Prostate gland (tissue), 2 donors: ENCODE results near the gene C5orf52. TPM values are rescaled to one million over a fixed set of nuclear protein-coding genes. Genes with fewer than 3 reads are reported as not detected.

Experiments
- DNase-seq: peaks from one replicate; pipeline ENCODE4 v3.0.0-alpha.2; 2019; ENCODE audit warnings: low spot score
- H3K27ac ChIP-seq, 2 donors: fragments of 200-600 bp; sonication (generic); 2 replicates each; pipeline ENCODE4 v1.5.1; 2017 to 2019
- H3K27me3 ChIP-seq: fragments of 200-600 bp; sonication (generic); replicated peaks from 2 replicates; pipeline ENCODE4 v1.5.1; 2019; ENCODE audit not compliant: insufficient read depth
- H3K36me3 ChIP-seq, 2 donors: fragments of 200-600 bp; sonication (generic); 1 replicate in 1 of 2; 2 replicates in 1 of 2; pipeline versions ENCODE4 v1.5.1 to v1.8.1; 2017 to 2019
- H3K4me1 ChIP-seq: fragments of 200-600 bp; sonication (generic); replicated peaks from 2 replicates; pipeline ENCODE4 v1.5.1; 2019
- H3K4me3 ChIP-seq, 2 donors: fragments of 200-600 bp; sonication (generic); 2 replicates each; pipeline ENCODE4 v1.5.1; 2017 to 2019
- H3K9me3 ChIP-seq: fragments of 200-600 bp; sonication (generic); 2 replicates; pipeline ENCODE4 v1.5.1; 2017
- POLR2A ChIP-seq: fragments of 450-650 bp; IDR thresholded peaks from one replicate; pipeline ENCODE4 v1.6.1; 2016; ENCODE audit warnings: antibody characterized with exemption, mild to moderate bottlenecking
- POLR2AphosphoS5 ChIP-seq: sonication (generic); formaldehyde crosslinking; IDR thresholded peaks from one replicate; pipeline ENCODE4 v1.6.1; 2017; ENCODE audit warnings: antibody characterized with exemption
- WGBS: methylation state at CpG from one replicate; pipeline ENCODE4 v1.1.5; 2018; 5-methylcytosine and 5-hydroxymethylcytosine counted together
- intact Hi-C: fragments of 100-400 bp; cut with DNase I; formaldehyde crosslinking; loops from one replicate; pipeline ENCODE4 v1.14.2; 2022
- total RNA-seq, 2 donors: library from RNA; depleted of rRNA; stranded (reverse); fragments of >200 nt; gene quantifications; one replicate each; pipeline ENCODE4 v1.1.0, GENCODE V29; 2016
- TF ChIP-seq, protein P1 (sequence below), 4 experiments: fragments of 200-600 bp in 2 of 4; fragments of 450-650 bp in 2 of 4; sonication (generic) in 2 of 4; IDR thresholded peaks; 1 replicate in 3 of 4; 2 replicates in 1 of 4; pipeline ENCODE4 v1.5.1; 2016 to 2019; ENCODE audit warnings: antibody characterized with exemption in 4 of 4, mild to moderate bottlenecking in 2 of 4, moderate library complexity in 2 of 4

The C5orf52 gene
- total RNA-seq, 2 donors from 2014 or later, result 5.9 TPM; not detected in 1

DNA sequence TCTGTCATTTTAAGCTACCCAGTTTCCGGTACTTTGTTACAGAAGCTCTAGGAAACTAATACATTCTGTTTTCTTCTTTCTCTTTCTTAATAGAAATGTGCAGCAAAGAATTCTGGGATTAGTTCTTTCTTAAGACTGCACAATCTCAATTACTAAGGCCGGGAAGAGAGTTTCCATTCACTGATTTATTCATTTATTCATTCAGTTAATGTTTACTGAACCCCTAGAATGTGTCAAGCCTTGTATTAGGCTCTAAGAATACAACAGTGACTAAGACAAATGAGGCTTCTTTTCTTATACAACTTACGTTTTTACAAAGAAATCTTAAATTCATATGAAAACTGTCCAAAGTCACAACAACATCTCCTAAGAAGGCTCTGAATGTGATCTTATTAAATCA, 32.4 kb downstream of the C5orf52 start:
- TF ChIP-seq POLR2A (no peak), POLR2AphosphoS5 (no peak)
- TF ChIP-seq, protein P1, sequence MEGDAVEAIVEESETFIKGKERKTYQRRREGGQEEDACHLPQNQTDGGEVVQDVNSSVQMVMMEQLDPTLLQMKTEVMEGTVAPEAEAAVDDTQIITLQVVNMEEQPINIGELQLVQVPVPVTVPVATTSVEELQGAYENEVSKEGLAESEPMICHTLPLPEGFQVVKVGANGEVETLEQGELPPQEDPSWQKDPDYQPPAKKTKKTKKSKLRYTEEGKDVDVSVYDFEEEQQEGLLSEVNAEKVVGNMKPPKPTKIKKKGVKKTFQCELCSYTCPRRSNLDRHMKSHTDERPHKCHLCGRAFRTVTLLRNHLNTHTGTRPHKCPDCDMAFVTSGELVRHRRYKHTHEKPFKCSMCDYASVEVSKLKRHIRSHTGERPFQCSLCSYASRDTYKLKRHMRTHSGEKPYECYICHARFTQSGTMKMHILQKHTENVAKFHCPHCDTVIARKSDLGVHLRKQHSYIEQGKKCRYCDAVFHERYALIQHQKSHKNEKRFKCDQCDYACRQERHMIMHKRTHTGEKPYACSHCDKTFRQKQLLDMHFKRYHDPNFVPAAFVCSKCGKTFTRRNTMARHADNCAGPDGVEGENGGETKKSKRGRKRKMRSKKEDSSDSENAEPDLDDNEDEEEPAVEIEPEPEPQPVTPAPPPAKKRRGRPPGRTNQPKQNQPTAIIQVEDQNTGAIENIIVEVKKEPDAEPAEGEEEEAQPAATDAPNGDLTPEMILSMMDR (IDR thresholded peaks at IDR 0.05), result no peak
- no peaks in the 10 kb centered on the region for H3K36me3 ChIP-seq
- no peak for DNase-seq
- no peaks in the 10 kb centered on the region for H3K9me3 ChIP-seq
- 74% methylated on average over 3 of the region's 3 CpGs for WGBS
- no peak overlapping the region for H3K4me3 ChIP-seq
- H3K27ac ChIP-seq, result no peak overlapping the region
- intact Hi-C loops, result no loop called here
- no peaks in the 10 kb centered on the region for H3K27me3 ChIP-seq
- no peaks in the 10 kb centered on the region for H3K4me1 ChIP-seq

DNA sequence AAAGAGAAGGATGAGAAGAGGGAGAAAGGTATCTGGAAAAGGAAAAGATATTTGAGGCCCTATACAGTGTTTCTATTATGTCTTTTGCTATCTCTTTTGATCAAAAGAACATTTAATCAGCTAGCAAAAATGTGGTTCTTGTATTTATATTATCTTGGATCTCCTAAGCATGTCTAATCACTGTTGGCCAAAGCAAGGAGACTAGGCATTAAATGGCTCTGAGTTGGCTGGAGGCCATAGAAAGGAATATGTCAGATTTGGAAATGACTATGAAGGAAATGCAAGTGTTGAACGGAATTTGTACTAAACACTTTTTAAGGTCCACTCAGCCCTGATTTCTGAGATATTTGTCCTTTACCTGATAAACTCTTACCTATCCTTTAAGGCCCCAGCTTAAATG, 37.5 kb downstream of the C5orf52 start:
- Histone ChIP-seq H3K4me3 (no peak overlapping the region), H3K9me3 (no peaks in the 10 kb centered on the region), H3K36me3 (no peaks in the 10 kb centered on the region), H3K4me1 (no peaks in the 10 kb centered on the region), H3K27me3 (no peaks in the 10 kb centered on the region), H3K27ac (no peak overlapping the region)
- DNase-seq, result no peak
- TF ChIP-seq, protein P1 (IDR thresholded peaks at IDR 0.05), result no peak
- TF ChIP-seq POLR2AphosphoS5 (no peak), POLR2A (no peak)
- WGBS, result 28% methylated on average over 1 of the region's 1 CpG
- intact Hi-C loops, result no loop called here

- no peak for TF ChIP-seq POLR2AphosphoS5
- no peak for TF ChIP-seq POLR2A
- TF ChIP-seq, protein P1 (IDR thresholded peaks at IDR 0.05), result no peak
- Histone ChIP-seq H3K4me3 (no peak overlapping the region), H3K9me3 (no peaks in the 10 kb centered on the region), H3K36me3 (no peaks in the 10 kb centered on the region), H3K27ac (no peak overlapping the region), H3K27me3 (no peaks in the 10 kb centered on the region), H3K4me1 (no peaks in the 10 kb centered on the region)
- DNase-seq, result no peak
- intact Hi-C loops, result no loop called here
These were observed 38.0 kb downstream of the C5orf52 start for GRCh38 chr5:157709346-157709745.

- Histone ChIP-seq H3K36me3 (no peaks in the 10 kb centered on the region), H3K27me3 (no peaks in the 10 kb centered on the region), H3K9me3 (no peaks in the 10 kb centered on the region), H3K4me3 (no peak overlapping the region), H3K27ac (no peak overlapping the region), H3K4me1 (no peaks in the 10 kb centered on the region)
- 67% methylated on average over 3 of the region's 3 CpGs for WGBS
- intact Hi-C loops, result no loop called here
- TF ChIP-seq POLR2A (no peak), POLR2AphosphoS5 (no peak)
- TF ChIP-seq, protein P1 (IDR thresholded peaks at IDR 0.05), result no peak
- no peak for DNase-seq
These were observed 39.1 kb downstream of the C5orf52 start for GRCh38 chr5:157710431-157710830.

- DNase-seq, result no peak
- H3K4me1 ChIP-seq, result no peaks in the 10 kb centered on the region
- no peak overlapping the region for H3K27ac ChIP-seq
- no peak overlapping the region for H3K4me3 ChIP-seq
- no peaks in the 10 kb centered on the region for H3K9me3 ChIP-seq
- no peaks in the 10 kb centered on the region for H3K36me3 ChIP-seq
- no peaks in the 10 kb centered on the region for H3K27me3 ChIP-seq
- intact Hi-C loops, result no loop called here
- TF ChIP-seq POLR2AphosphoS5 (no peak), POLR2A (no peak)
- TF ChIP-seq, protein P1 (IDR thresholded peaks at IDR 0.05), result no peak
- WGBS, result 49% methylated on average over 2 of the region's 2 CpGs
These were observed 39.5 kb downstream of the C5orf52 start for GRCh38 chr5:157710882-157711281.
